Skin epidermis (tissue), 12 donors: ENCODE results near the gene NPEPPS.
"Not testable (repeated sequence)": the region's sequence is repeated elsewhere in the genome, so short reads cannot be mapped to it uniquely, and the experiment has no call there.

Experiments used
- H3K27ac ChIP-seq, 21 experiments: fragments of 200-600 bp; sonication (generic) in 11 of 21; one replicate each; pipeline ENCODE4 v1.5.0; 2020; ENCODE audit warnings: mild to moderate bottlenecking in 3 of 21, inconsistent platforms in 2 of 21, moderate library complexity in 2 of 21
- H3K4me3 ChIP-seq, 7 experiments: fragments of 200-600 bp; sonication (generic) in 2 of 7; one replicate each; pipeline ENCODE4 v1.5.0; 2020; ENCODE audit warnings: inconsistent platforms in 2 of 7, mild to moderate bottlenecking in 2 of 7, moderate library complexity in 1 of 7

Gene NPEPPS

GRCh38 chr17:47530557-47531232, at the start of gene NPEPPS:
NPEPPS (plus strand) TSS chr17:47531108; CDS start chr17:47531301, 193 bp downstream.
- Histone ChIP-seq H3K27ac (peak within 1 kb of the TSS; percentile 82 to 98 (median 92)), H3K4me3 (peak within 1 kb of the TSS; percentile 62 to 79 (median 72))

GRCh38 chr17:47491841-47492212, 39.1 kb upstream of the NPEPPS start:
- peak overlapping the region in 20 of 21 experiments; percentile 44 to 89 (median 77) for H3K27ac ChIP-seq

GRCh38 chr17:47499074-47499473, 31.8 kb upstream of the NPEPPS start:
- not testable (repeated sequence) for H3K27ac ChIP-seq

More at GRCh38 chr17:47491841-47492212, 39.1 kb upstream of the NPEPPS start:
- H3K4me3 ChIP-seq = peak overlapping the region; percentile 42 to 53 (median 48)

GRCh38 chr17:47499494-47499893, 31.4 kb upstream of the NPEPPS start:
- H3K27ac ChIP-seq, H3K4me3 ChIP-seq: not testable (repeated sequence)

More at GRCh38 chr17:47499074-47499473, 31.8 kb upstream of the NPEPPS start:
- H3K4me3 ChIP-seq = not testable (repeated sequence)

- H3K27ac ChIP-seq, H3K4me3 ChIP-seq: not testable (repeated sequence)
These were observed 30.3 kb upstream of the NPEPPS start for GRCh38 chr17:47500620-47501019.

GRCh38 chr17:47502122-47502731, 28.7 kb upstream of the NPEPPS start:
- H3K4me3 ChIP-seq = not testable (repeated sequence)
- H3K27ac ChIP-seq = peak overlapping the region in 17 of 21 experiments; percentile 19 to 73 (median 60)

- peak overlapping the region in 16 of 21 experiments; percentile 2 to 73 (median 64) for H3K27ac ChIP-seq
- not testable (repeated sequence) for H3K4me3 ChIP-seq
These were observed 28.0 kb upstream of the NPEPPS start for GRCh38 chr17:47502776-47503455.

GRCh38 chr17:47511701-47512146, 19.2 kb upstream of the NPEPPS start:
- not testable (repeated sequence) for H3K4me3 ChIP-seq
- H3K27ac ChIP-seq = peak overlapping the region in 14 of 21 experiments; percentile 4 to 76 (median 51)

GRCh38 chr17:47513301-47513700, 17.6 kb upstream of the NPEPPS start:
- not testable (repeated sequence) for H3K4me3 ChIP-seq
- H3K27ac ChIP-seq = peak overlapping the region in 1 of 21 experiments; percentile 5

GRCh38 chr17:47518880-47519279, 12.0 kb upstream of the NPEPPS start:
- H3K4me3 ChIP-seq = not testable (repeated sequence)

GRCh38 chr17:47519365-47519764, 11.5 kb upstream of the NPEPPS start:
- not testable (repeated sequence) for H3K27ac ChIP-seq, H3K4me3 ChIP-seq

More at GRCh38 chr17:47518880-47519279, 12.0 kb upstream of the NPEPPS start:
- H3K27ac ChIP-seq = not testable (repeated sequence)

- H3K27ac ChIP-seq, H3K4me3 ChIP-seq: not testable (repeated sequence)
These were observed 10.6 kb upstream of the NPEPPS start for GRCh38 chr17:47520279-47520678.

GRCh38 chr17:47521434-47521833, 9.5 kb upstream of the NPEPPS start:
- not testable (repeated sequence) for H3K27ac ChIP-seq, H3K4me3 ChIP-seq

- not testable (repeated sequence) for H3K4me3 ChIP-seq, H3K27ac ChIP-seq
These were observed 8.6 kb upstream of the NPEPPS start for GRCh38 chr17:47522341-47522740.

- Histone ChIP-seq H3K27ac (peak overlapping the region; percentile 82 to 98 (median 92)), H3K4me3 (peak overlapping the region; percentile 62 to 79 (median 72))
These were observed 419 bp downstream of the NPEPPS start for GRCh38 chr17:47531233-47531820.

- H3K27ac ChIP-seq = not testable (repeated sequence)
These were observed 8.2 kb downstream of the NPEPPS start for GRCh38 chr17:47539085-47539484.

GRCh38 chr17:47541676-47542075, 10.8 kb downstream of the NPEPPS start:
- not testable (repeated sequence) for H3K4me3 ChIP-seq, H3K27ac ChIP-seq

More at GRCh38 chr17:47539085-47539484, 8.2 kb downstream of the NPEPPS start:
- not testable (repeated sequence) for H3K4me3 ChIP-seq

GRCh38 chr17:47544327-47544726, 13.4 kb downstream of the NPEPPS start:
- H3K27ac ChIP-seq, H3K4me3 ChIP-seq: not testable (repeated sequence)

- H3K4me3 ChIP-seq, H3K27ac ChIP-seq: not testable (repeated sequence)
These were observed 23.8 kb downstream of the NPEPPS start for GRCh38 chr17:47554733-47555132.

GRCh38 chr17:47556108-47556507, 25.2 kb downstream of the NPEPPS start:
- H3K4me3 ChIP-seq, H3K27ac ChIP-seq: not testable (repeated sequence)
